ENCODE results near the gene ALKBH3. TPM values are rescaled to one million over a fixed set of nuclear protein-coding genes. Genes with fewer than 3 reads are reported as not detected.

ALKBH3 gene
- total RNA-seq, 1 experiment from 2014 or later: 36.7 TPM

DNA sequence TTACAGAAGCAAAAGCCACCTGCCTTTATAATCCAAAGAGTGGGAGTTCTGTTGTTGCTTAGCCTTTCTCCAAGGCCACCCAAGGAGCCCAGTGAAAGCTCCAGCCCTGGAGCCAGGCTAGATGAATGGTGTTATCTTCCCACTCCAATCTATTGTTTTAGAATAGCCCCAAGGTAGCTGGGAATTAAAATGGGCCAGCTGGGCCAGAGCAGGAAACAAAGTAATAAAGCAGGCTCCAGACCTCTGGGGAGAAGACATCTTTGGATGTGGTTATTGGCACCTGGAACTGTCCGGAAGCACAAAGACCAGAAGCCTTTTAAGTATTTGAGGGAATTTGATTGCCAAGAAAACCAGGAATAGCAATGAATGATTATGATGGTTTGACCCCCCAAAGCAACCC is 70.6 kb downstream of the ALKBH3 start:
- no peaks in the 10 kb centered on the region; a peak in 1 of 4 replicates for H3K4me1 ChIP-seq (ENCODE audit: control insufficient read depth in 1 of 2, insufficient read depth in 2 of 2, low read length in 2 of 2)
- no peaks in the 10 kb centered on the region for H3K9me3 ChIP-seq (ENCODE audit: control insufficient read depth in 1 of 2, insufficient read depth in 1 of 2, low read depth in 1 of 2, low read length in 2 of 2)
- intact Hi-C loops (cut with micrococcal nuclease): no loop called here
- no TSS peak for BruUV-seq (replicated peaks)
- H3K4me3 ChIP-seq (replicated peaks in 1 of 2; ENCODE audit: low read depth in 1 of 2, low read length in 2 of 2): no peak overlapping the region
- ATAC-seq (no peak), DNase-seq (ENCODE audit: low read depth, low spot score) (no peak)
- H3K9me2 ChIP-seq (ENCODE audit: insufficient read depth): no peaks in the 10 kb centered on the region
- CTCF ChIA-PET: no interaction called here
- H4K20me1 ChIP-seq (ENCODE audit: insufficient read depth): no peaks in the 10 kb centered on the region
- H2AFZ ChIP-seq (ENCODE audit: low read depth, low read length, poor library complexity, severe bottlenecking): no peak overlapping the region
- RAD21 ChIA-PET (ENCODE audit: low non-redundant PET in 1 of 2, low total read pairs in 2 of 2, uncharacterized antibody in 2 of 2, unreplicated experiment in 2 of 2): no interaction called here
- no peaks in the 10 kb centered on the region for H3K27me3 ChIP-seq (ENCODE audit: insufficient read depth, low read length)
- POLR2A ChIA-PET: no interaction called here
- no peak overlapping the region for H3K27ac ChIP-seq (ENCODE audit: low read depth, low read length)
- H3K4me2 ChIP-seq (ENCODE audit: low read length): no peak overlapping the region
- no peaks in the 10 kb centered on the region for H3K36me3 ChIP-seq (ENCODE audit: control insufficient read depth in 1 of 2, insufficient read depth in 2 of 2, low read length in 2 of 2)
- H3K79me2 ChIP-seq (ENCODE audit: insufficient read depth, low read length): no peaks in the 10 kb centered on the region
- no peak overlapping the region for H3K9ac ChIP-seq (ENCODE audit: low read length)
- no peak for TF ChIP-seq EGR1 (IDR thresholded peaks at IDR 0.05; ENCODE audit: low read depth)
- no peak for TF ChIP-seq POLR2A (IDR thresholded peaks at IDR 0.05; ENCODE audit: borderline replicate concordance, extremely low read depth, insufficient read depth, insufficient read length)

DNA sequence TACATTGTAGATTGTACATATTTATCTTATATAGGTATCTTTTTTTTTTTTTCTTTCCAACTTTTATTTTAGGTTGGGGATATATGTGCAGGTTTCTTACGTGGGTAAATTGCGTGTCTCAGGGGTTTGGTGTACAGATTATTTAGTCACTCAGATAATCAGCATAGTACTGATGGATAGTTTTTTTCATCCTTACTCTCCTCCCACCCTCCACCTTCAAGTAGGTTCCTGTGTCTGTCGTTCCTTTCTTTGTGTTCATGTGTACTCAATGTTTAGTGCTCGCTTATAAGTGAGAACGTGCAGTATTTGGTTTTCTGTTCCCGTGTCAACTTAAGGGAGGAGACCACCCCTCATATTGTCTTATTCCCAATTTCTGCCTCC is 71.4 kb downstream of the ALKBH3 start:
- Histone ChIP-seq H3K9me3 (ENCODE audit: control insufficient read depth in 1 of 2, insufficient read depth in 1 of 2, low read depth in 1 of 2, low read length in 2 of 2) (no peaks in the 10 kb centered on the region), H2AFZ (ENCODE audit: low read depth, low read length, poor library complexity, severe bottlenecking) (no peak overlapping the region), H3K4me1 (ENCODE audit: control insufficient read depth in 1 of 2, insufficient read depth in 2 of 2, low read length in 2 of 2) (no peaks in the 10 kb centered on the region), H3K9ac (ENCODE audit: low read length) (no peak overlapping the region), H3K27ac (ENCODE audit: low read depth, low read length) (no peak overlapping the region), H3K4me2 (ENCODE audit: low read length) (no peak overlapping the region), H3K9me2 (ENCODE audit: insufficient read depth) (no peaks in the 10 kb centered on the region), H4K20me1 (ENCODE audit: insufficient read depth) (no peaks in the 10 kb centered on the region), H3K4me3 (replicated peaks in 1 of 2; ENCODE audit: low read depth in 1 of 2, low read length in 2 of 2) (no peak overlapping the region), H3K36me3 (ENCODE audit: control insufficient read depth in 1 of 2, insufficient read depth in 2 of 2, low read length in 2 of 2) (no peaks in the 10 kb centered on the region), H3K79me2 (ENCODE audit: insufficient read depth, low read length) (no peaks in the 10 kb centered on the region), H3K27me3 (ENCODE audit: insufficient read depth, low read length) (no peaks in the 10 kb centered on the region)
- ChIA-PET POLR2A (no interaction called here), CTCF (no interaction called here), RAD21 (ENCODE audit: low non-redundant PET in 1 of 2, low total read pairs in 2 of 2, uncharacterized antibody in 2 of 2, unreplicated experiment in 2 of 2) (no interaction called here)
- no peak for TF ChIP-seq EZH2 (IDR thresholded peaks at IDR 0.05)
- no peak for TF ChIP-seq ZNF274 (IDR thresholded peaks at IDR 0.05; ENCODE audit: low read depth, low read length)
- no peak for TF ChIP-seq ELF1 (IDR thresholded peaks at IDR 0.05; ENCODE audit: borderline replicate concordance, low read depth)
- TF ChIP-seq, protein P1, sequence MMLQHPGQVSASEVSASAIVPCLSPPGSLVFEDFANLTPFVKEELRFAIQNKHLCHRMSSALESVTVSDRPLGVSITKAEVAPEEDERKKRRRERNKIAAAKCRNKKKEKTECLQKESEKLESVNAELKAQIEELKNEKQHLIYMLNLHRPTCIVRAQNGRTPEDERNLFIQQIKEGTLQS (IDR thresholded peaks at IDR 0.05): no peak
- TF ChIP-seq, protein P2, sequence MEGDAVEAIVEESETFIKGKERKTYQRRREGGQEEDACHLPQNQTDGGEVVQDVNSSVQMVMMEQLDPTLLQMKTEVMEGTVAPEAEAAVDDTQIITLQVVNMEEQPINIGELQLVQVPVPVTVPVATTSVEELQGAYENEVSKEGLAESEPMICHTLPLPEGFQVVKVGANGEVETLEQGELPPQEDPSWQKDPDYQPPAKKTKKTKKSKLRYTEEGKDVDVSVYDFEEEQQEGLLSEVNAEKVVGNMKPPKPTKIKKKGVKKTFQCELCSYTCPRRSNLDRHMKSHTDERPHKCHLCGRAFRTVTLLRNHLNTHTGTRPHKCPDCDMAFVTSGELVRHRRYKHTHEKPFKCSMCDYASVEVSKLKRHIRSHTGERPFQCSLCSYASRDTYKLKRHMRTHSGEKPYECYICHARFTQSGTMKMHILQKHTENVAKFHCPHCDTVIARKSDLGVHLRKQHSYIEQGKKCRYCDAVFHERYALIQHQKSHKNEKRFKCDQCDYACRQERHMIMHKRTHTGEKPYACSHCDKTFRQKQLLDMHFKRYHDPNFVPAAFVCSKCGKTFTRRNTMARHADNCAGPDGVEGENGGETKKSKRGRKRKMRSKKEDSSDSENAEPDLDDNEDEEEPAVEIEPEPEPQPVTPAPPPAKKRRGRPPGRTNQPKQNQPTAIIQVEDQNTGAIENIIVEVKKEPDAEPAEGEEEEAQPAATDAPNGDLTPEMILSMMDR (IDR thresholded peaks at IDR 0.05 in 2 of 3, conservative IDR thresholded peaks at IDR 0.05 in 1 of 3; ENCODE audit: borderline replicate concordance in 1 of 3, insufficient read depth in 1 of 3, low read depth in 2 of 3, low read length in 2 of 3): no peak
- TF ChIP-seq, protein P3, sequence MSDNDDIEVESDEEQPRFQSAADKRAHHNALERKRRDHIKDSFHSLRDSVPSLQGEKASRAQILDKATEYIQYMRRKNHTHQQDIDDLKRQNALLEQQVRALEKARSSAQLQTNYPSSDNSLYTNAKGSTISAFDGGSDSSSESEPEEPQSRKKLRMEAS (IDR thresholded peaks at IDR 0.05): no peak
- TF ChIP-seq SP1 (IDR thresholded peaks at IDR 0.05; ENCODE audit: low read depth): no peak
- TF ChIP-seq TCF7L2 (IDR thresholded peaks at IDR 0.05; ENCODE audit: borderline replicate concordance, extremely low read depth, insufficient read depth, insufficient read length): no peak
- no peak for TF ChIP-seq FOSL1 (IDR thresholded peaks at IDR 0.05; ENCODE audit: low read depth)
- TF ChIP-seq EGR1 (IDR thresholded peaks at IDR 0.05; ENCODE audit: low read depth): no peak
- TF ChIP-seq CEBPB (IDR thresholded peaks at IDR 0.05; ENCODE audit: low read depth): no peak
- TF ChIP-seq, protein P4, sequence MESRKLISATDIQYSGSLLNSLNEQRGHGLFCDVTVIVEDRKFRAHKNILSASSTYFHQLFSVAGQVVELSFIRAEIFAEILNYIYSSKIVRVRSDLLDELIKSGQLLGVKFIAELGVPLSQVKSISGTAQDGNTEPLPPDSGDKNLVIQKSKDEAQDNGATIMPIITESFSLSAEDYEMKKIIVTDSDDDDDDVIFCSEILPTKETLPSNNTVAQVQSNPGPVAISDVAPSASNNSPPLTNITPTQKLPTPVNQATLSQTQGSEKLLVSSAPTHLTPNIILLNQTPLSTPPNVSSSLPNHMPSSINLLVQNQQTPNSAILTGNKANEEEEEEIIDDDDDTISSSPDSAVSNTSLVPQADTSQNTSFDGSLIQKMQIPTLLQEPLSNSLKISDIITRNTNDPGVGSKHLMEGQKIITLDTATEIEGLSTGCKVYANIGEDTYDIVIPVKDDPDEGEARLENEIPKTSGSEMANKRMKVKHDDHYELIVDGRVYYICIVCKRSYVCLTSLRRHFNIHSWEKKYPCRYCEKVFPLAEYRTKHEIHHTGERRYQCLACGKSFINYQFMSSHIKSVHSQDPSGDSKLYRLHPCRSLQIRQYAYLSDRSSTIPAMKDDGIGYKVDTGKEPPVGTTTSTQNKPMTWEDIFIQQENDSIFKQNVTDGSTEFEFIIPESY (IDR thresholded peaks at IDR 0.05; ENCODE audit: extremely low read depth, insufficient replicate concordance, low read length): no peak
- no peak for TF ChIP-seq ZFX (IDR thresholded peaks at IDR 0.05)
- intact Hi-C loops (cut with micrococcal nuclease): no loop called here
- no TSS peak for BruUV-seq (replicated peaks)
- no peak for ATAC-seq
- DNase-seq (ENCODE audit: low read depth, low spot score): no peak
